Stimulated activated CD8-positive, alpha-beta memory T cell treated with anti-CD3 and anti-CD28 coated beads, Interleukin-4, amount 100 ng/mL, for 24 hours (primary cell): Measurements from ENCODE around the gene RRAS2.

Experiments used
- DNase-seq: peaks from one replicate; pipeline ENCODE4 v3.0.0-alpha.2; 2020; ENCODE audit warnings: low read depth

The RRAS2 gene

GRCh38 chr11:14336507-14337503 lies 22.2 kb downstream of the RRAS2 start:
- DNase-seq = no peak

GRCh38 chr11:14335712-14336111 lies 23.3 kb downstream of the RRAS2 start:
- no peak for DNase-seq

GRCh38 chr11:14334893-14335292 lies 24.1 kb downstream of the RRAS2 start:
- DNase-seq = no peak

GRCh38 chr11:14334192-14334591 lies 24.8 kb downstream of the RRAS2 start:
- no peak for DNase-seq

- no peak for DNase-seq
Observed at GRCh38 chr11:14331476-14332136, 27.4 kb downstream of the RRAS2 start.

- no peak for DNase-seq
Observed at GRCh38 chr11:14330881-14331280, 28.1 kb downstream of the RRAS2 start.

GRCh38 chr11:14329702-14330101 lies 29.3 kb downstream of the RRAS2 start:
- no peak for DNase-seq

GRCh38 chr11:14327116-14327515 lies 31.9 kb downstream of the RRAS2 start:
- DNase-seq = no peak

GRCh38 chr11:14323118-14323676 lies 35.8 kb downstream of the RRAS2 start:
- no peak for DNase-seq

GRCh38 chr11:14322510-14322909 lies 36.5 kb downstream of the RRAS2 start:
- DNase-seq = no peak

- DNase-seq = peak; percentile 4
Observed at GRCh38 chr11:14320020-14320419, 39.0 kb downstream of the RRAS2 start.

- DNase-seq = no peak
Observed at GRCh38 chr11:14318581-14318981, 40.4 kb downstream of the RRAS2 start.

GRCh38 chr11:14317659-14318325 lies 41.2 kb downstream of the RRAS2 start:
- no peak for DNase-seq

GRCh38 chr11:14315130-14315529 lies 43.9 kb downstream of the RRAS2 start:
- no peak for DNase-seq

- DNase-seq = no peak
Observed at GRCh38 chr11:14314127-14314526, 44.9 kb downstream of the RRAS2 start.

GRCh38 chr11:14312736-14313438 lies 46.1 kb downstream of the RRAS2 start:
- DNase-seq = no peak

GRCh38 chr11:14310679-14311078 lies 48.3 kb downstream of the RRAS2 start:
- DNase-seq = no peak

GRCh38 chr11:14309425-14310192 lies 49.4 kb downstream of the RRAS2 start:
- DNase-seq = no peak

- DNase-seq = no peak
Observed at GRCh38 chr11:14308897-14309387, 50.0 kb downstream of the RRAS2 start.

- DNase-seq = no peak
Observed at GRCh38 chr11:14308114-14308896, 50.7 kb downstream of the RRAS2 start.
